OCI-LY3 (cell line): ENCODE measurements around the gene PIK3R5.

Source experiments
- H2AFZ ChIP-seq: fragments of 200-600, 300-600 bp; shearing (Covaris generic); 2 replicates; pipeline ENCODE4 v1.6.0; 2014; ENCODE audit warnings: antibody characterized with exemption, low read depth, low read length
- H3K27ac ChIP-seq: fragments of 200-600, 300-600 bp; sonication (generic); 2 replicates; pipeline ENCODE4 v1.5.1; 2014; ENCODE audit warnings: mild to moderate bottlenecking, low read length, moderate library complexity, mixed read lengths
- H3K27me3 ChIP-seq: fragments of 200-600, 300-600 bp; sonication (generic); 2 replicates; pipeline ENCODE4 v1.6.1; 2014; ENCODE audit warnings: low read depth, low read length, mixed read lengths
- H3K36me3 ChIP-seq: fragments of 200-600, 300-600 bp; sonication (generic); replicated peaks from 2 replicates; pipeline ENCODE3; 2014; ENCODE audit warnings: low read depth, low read length, mixed read lengths
- H3K4me1 ChIP-seq: fragments of 300-600, 200-600 bp; sonication (generic); 2 replicates; pipeline ENCODE4 v1.6.1; 2014; ENCODE audit warnings: low read length, mixed read lengths
- H3K4me2 ChIP-seq: fragments of 200-600, 300-600 bp; sonication (generic); 2 replicates; pipeline ENCODE4 v1.6.1; 2014; ENCODE audit warnings: low read length, mixed read lengths
- H3K4me3 ChIP-seq: fragments of 300-600, 200-600 bp; sonication (generic); 2 replicates; pipeline ENCODE4 v1.5.1; 2014; ENCODE audit warnings: antibody characterized with exemption, mild to moderate bottlenecking, low read length, moderate library complexity
- H3K79me2 ChIP-seq: fragments of 300-600, 200-600 bp; shearing (Covaris generic); 2 replicates; pipeline ENCODE4 v1.6.1; 2014; ENCODE audit warnings: mild to moderate bottlenecking, low read length, mixed read lengths
- H3K9ac ChIP-seq: fragments of 300-600, 200-600 bp; shearing (Covaris generic); 2 replicates; pipeline ENCODE4 v1.6.0; 2014; ENCODE audit warnings: mild to moderate bottlenecking, low read length, moderate library complexity
- H3K9me3 ChIP-seq: fragments of 200-600, 300-600 bp; shearing (Covaris generic); 2 replicates; pipeline ENCODE4 v1.6.1; 2014; ENCODE audit warnings: low read length, mixed read lengths; ENCODE audit not compliant: insufficient read depth
- H4K20me1 ChIP-seq: fragments of 200-600, 300-600 bp; sonication (generic); 2 replicates; pipeline ENCODE4 v1.6.1; 2016; ENCODE audit warnings: low read length, mixed read lengths; ENCODE audit not compliant: insufficient read depth
- EZH2phosphoT487 ChIP-seq: fragments of 200-600 bp; shearing (Covaris generic); IDR thresholded peaks from 2 replicates; pipeline ENCODE4 v1.6.1; 2018; ENCODE audit warnings: antibody characterized with exemption, mixed run types, low read depth
- TF ChIP-seq, protein P1 (sequence below): fragments of 200-600, 300-600 bp; sonication (generic); IDR thresholded peaks from 2 replicates; pipeline ENCODE4 v1.5.1; 2014; ENCODE audit warnings: antibody characterized with exemption, low read length, low read depth

PIK3R5 gene

DNA sequence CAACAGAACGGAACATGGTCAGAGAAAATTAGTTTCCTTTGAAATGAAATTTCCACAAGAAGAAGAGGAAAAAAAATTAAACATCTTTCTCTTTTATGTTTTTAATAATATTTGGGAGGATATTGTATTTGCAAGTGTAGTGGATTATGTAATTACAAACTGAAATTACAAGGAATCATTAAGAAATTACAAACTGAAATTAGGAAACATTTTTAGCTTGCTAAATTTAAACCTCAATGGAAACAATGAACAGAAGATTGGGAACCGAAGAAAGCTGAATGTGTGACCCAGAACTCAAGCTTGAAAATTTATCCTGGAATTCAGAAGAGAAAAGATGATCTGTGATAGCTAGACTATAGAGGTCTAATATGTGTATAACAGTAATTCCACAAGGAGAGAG lies 4.4 kb upstream of the PIK3R5 start:
- no peak overlapping the region for H3K27ac ChIP-seq
- H3K9ac ChIP-seq: no peak overlapping the region
- H3K4me1 ChIP-seq: peaks cover 19% of the 10 kb centered on the region
- no peak overlapping the region for H3K4me2 ChIP-seq
- H2AFZ ChIP-seq: no peak overlapping the region
- H3K4me3 ChIP-seq: no peak overlapping the region
- peaks cover 5% of the 10 kb centered on the region for H3K79me2 ChIP-seq
- H3K27me3 ChIP-seq: no peaks in the 10 kb centered on the region
- TF ChIP-seq EZH2phosphoT487: no peak
- TF ChIP-seq, protein P1, sequence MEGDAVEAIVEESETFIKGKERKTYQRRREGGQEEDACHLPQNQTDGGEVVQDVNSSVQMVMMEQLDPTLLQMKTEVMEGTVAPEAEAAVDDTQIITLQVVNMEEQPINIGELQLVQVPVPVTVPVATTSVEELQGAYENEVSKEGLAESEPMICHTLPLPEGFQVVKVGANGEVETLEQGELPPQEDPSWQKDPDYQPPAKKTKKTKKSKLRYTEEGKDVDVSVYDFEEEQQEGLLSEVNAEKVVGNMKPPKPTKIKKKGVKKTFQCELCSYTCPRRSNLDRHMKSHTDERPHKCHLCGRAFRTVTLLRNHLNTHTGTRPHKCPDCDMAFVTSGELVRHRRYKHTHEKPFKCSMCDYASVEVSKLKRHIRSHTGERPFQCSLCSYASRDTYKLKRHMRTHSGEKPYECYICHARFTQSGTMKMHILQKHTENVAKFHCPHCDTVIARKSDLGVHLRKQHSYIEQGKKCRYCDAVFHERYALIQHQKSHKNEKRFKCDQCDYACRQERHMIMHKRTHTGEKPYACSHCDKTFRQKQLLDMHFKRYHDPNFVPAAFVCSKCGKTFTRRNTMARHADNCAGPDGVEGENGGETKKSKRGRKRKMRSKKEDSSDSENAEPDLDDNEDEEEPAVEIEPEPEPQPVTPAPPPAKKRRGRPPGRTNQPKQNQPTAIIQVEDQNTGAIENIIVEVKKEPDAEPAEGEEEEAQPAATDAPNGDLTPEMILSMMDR: no peak
- no peaks in the 10 kb centered on the region for H4K20me1 ChIP-seq
- peaks cover 20% of the 10 kb centered on the region; the same call in 1 of the 2 replicates for H3K9me3 ChIP-seq
- H3K36me3 ChIP-seq: peaks cover 19% of the 10 kb centered on the region

DNA sequence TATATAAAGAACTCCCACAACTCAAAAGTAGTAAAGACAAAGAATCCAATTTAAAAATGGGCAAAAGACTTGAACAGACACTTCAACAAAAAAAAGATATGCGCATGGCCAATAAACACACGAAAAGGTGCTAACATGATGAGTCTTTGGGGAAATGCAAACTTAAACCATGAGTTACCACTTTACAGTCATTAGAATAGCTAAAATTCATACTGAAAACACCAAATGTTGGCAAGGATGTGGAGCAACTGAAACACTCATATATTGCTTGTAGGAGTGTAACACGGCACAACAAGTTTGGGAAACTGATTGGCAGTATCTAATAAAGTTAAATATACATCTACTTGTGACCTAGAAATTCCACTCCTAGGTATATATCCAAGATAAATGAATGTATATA lies 3.0 kb upstream of the PIK3R5 start:
- Histone ChIP-seq H3K36me3 (peaks cover 19% of the 10 kb centered on the region), H3K9ac (no peak overlapping the region), H3K4me2 (no peak overlapping the region), H3K4me1 (peaks cover 24% of the 10 kb centered on the region), H3K79me2 (peaks cover 12% of the 10 kb centered on the region), H3K27me3 (no peaks in the 10 kb centered on the region), H3K27ac (no peak overlapping the region), H3K9me3 (peaks cover 20% of the 10 kb centered on the region; the same call in 1 of the 2 replicates), H2AFZ (no peak overlapping the region), H3K4me3 (no peak overlapping the region), H4K20me1 (no peaks in the 10 kb centered on the region)
- TF ChIP-seq, protein P1: no peak
- TF ChIP-seq EZH2phosphoT487: no peak

DNA sequence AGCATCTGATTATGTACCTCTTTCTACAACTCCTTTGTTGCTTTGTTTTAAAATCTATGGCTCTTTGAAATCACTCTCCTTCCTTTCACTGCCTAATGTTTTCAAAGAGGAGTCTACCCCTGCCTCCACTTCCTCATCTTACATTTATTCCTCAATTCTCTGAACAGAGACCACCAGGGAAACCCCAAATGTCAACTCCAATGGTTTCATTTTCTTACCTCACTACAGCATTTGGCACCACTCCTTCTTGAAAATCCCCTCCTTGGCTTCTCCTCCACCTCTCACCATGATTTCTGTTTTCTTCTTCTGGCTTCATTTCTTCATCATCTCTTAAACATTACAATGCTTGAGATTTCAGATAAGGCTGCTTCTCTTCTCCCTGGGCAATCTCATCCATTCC lies 2.4 kb upstream of the PIK3R5 start:
- peaks cover 24% of the 10 kb centered on the region for H3K4me1 ChIP-seq
- no peak overlapping the region for H2AFZ ChIP-seq
- no peak overlapping the region for H3K4me2 ChIP-seq
- TF ChIP-seq, protein P1: no peak
- TF ChIP-seq EZH2phosphoT487: no peak
- H4K20me1 ChIP-seq: no peaks in the 10 kb centered on the region
- no peaks in the 10 kb centered on the region for H3K27me3 ChIP-seq
- peaks cover 12% of the 10 kb centered on the region for H3K79me2 ChIP-seq
- no peak overlapping the region for H3K27ac ChIP-seq
- no peak overlapping the region for H3K4me3 ChIP-seq
- no peak overlapping the region for H3K9ac ChIP-seq
- H3K36me3 ChIP-seq: peaks cover 19% of the 10 kb centered on the region
- H3K9me3 ChIP-seq: peaks cover 20% of the 10 kb centered on the region; the same call in 1 of the 2 replicates

DNA sequence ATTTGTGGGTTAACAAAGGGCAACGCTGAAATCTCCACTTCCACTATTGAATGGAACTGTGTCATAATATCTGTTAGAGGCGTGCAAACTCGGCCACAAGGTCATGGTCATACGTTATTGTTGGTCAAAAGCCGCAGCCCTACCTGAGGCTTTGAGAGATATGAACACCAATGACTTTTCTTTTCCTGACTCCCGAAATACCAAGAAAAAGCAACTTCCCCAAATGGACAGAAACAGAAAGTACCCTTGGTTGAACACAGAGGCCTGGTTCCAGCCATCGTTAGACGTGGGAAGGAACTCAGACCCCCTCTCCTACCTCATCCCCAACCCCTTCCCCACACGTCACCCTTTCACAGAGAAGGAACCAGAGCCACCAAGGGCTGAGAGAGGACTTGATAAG lies 1.4 kb upstream of the PIK3R5 start:
- Histone ChIP-seq H3K4me2 (no peak overlapping the region), H3K79me2 (peaks cover 13% of the 10 kb centered on the region), H4K20me1 (no peaks in the 10 kb centered on the region), H3K9me3 (peaks cover 20% of the 10 kb centered on the region; the same call in 1 of the 2 replicates), H3K4me3 (peak overlapping the region; percentile 77; the same call in 1 of the 2 replicates), H3K36me3 (peaks cover 19% of the 10 kb centered on the region), H3K9ac (no peak overlapping the region), H3K27ac (peak overlapping the region; percentile 71; the same call in 1 of the 2 replicates), H3K27me3 (no peaks in the 10 kb centered on the region), H2AFZ (no peak overlapping the region), H3K4me1 (peaks cover 24% of the 10 kb centered on the region)
- no peak for TF ChIP-seq EZH2phosphoT487
- TF ChIP-seq, protein P1: no peak
